Left ventricle myocardium inferior (tissue), 1 donor: ENCODE measurements around the gene GALK1. TPM values are rescaled to one million over a fixed set of nuclear protein-coding genes. Genes with fewer than 3 reads are reported as not detected.

Source experiments
- DNase-seq: peaks from one replicate; pipeline ENCODE4 v3.0.0-alpha.2; 2020
- H3K27ac ChIP-seq: fragments of 200-600 bp; replicated peaks from 2 replicates; pipeline ENCODE4 v1.8.0; 2021
- H3K27me3 ChIP-seq: fragments of 200-600 bp; 2 replicates; pipeline ENCODE4 v1.8.0; 2021; ENCODE audit warnings: low read depth
- H3K36me3 ChIP-seq: fragments of 200-600 bp; 2 replicates; pipeline ENCODE4 v1.8.0; 2021
- H3K4me1 ChIP-seq: fragments of 200-600 bp; 2 replicates; pipeline ENCODE4 v1.8.0; 2021
- H3K4me3 ChIP-seq: fragments of 200-600 bp; 2 replicates; pipeline ENCODE4 v1.8.0; 2021; ENCODE audit warnings: mild to moderate bottlenecking, moderate library complexity
- H3K9me3 ChIP-seq: fragments of 200-600 bp; replicated peaks from 2 replicates; pipeline ENCODE4 v1.8.0; 2021
- CTCF ChIP-seq: fragments of 200-600 bp; IDR thresholded peaks from 2 replicates; pipeline ENCODE4 v1.8.0; 2021; ENCODE audit warnings: antibody characterized with exemption, mild to moderate bottlenecking, borderline replicate concordance
- intact Hi-C: fragments of 100-400 bp; cut with micrococcal nuclease; formaldehyde crosslinking; loops from one replicate; pipeline ENCODE4 v1.11.0; 2022
- total RNA-seq: library from RNA; stranded (reverse); fragmentation: NEBNext Ultra II Directional; extraction: Animal tissue kit (Norgen Biotek cat#: 25700); gene quantifications from one replicate; pipeline ENCODE4 v1.2.1, GENCODE V29; 2021
- donor health status: DM: no; HTN: yes; CAD: no; lungs with severe emphysema.

Gene GALK1
- total RNA-seq, 1 donor from 2014 or later = 19.1 TPM

GRCh38 chr17:75739174-75739573 lies 25.8 kb downstream of the GALK1 start:
- Histone ChIP-seq H3K27me3 (no peaks in the 10 kb centered on the region), H3K36me3 (peaks cover 4% of the 10 kb centered on the region), H3K9me3 (no peaks in the 10 kb centered on the region), H3K27ac (no peak overlapping the region), H3K4me1 (no peaks in the 10 kb centered on the region), H3K4me3 (no peak overlapping the region)
- intact Hi-C loops = no loop called here
- no peak for DNase-seq
- TF ChIP-seq CTCF = no peak

- Histone ChIP-seq H3K27ac (no peak overlapping the region), H3K36me3 (peaks cover 4% of the 10 kb centered on the region), H3K9me3 (no peaks in the 10 kb centered on the region), H3K4me3 (no peak overlapping the region), H3K27me3 (no peaks in the 10 kb centered on the region), H3K4me1 (no peaks in the 10 kb centered on the region)
- DNase-seq = no peak
- intact Hi-C loops = no loop called here
- TF ChIP-seq CTCF = no peak
These were observed 26.7 kb downstream of the GALK1 start for GRCh38 chr17:75738218-75738802.

GRCh38 chr17:75737133-75737962 lies 27.6 kb downstream of the GALK1 start:
- Histone ChIP-seq H3K9me3 (no peaks in the 10 kb centered on the region), H3K4me1 (no peaks in the 10 kb centered on the region), H3K4me3 (no peak overlapping the region), H3K27ac (no peak overlapping the region), H3K27me3 (no peaks in the 10 kb centered on the region), H3K36me3 (peaks cover 4% of the 10 kb centered on the region)
- intact Hi-C loops = no loop called here
- DNase-seq = no peak
- TF ChIP-seq CTCF = no peak

GRCh38 chr17:75736173-75736835 lies 28.7 kb downstream of the GALK1 start:
- Histone ChIP-seq H3K4me1 (no peaks in the 10 kb centered on the region), H3K4me3 (no peak overlapping the region), H3K36me3 (peaks cover 4% of the 10 kb centered on the region), H3K27ac (no peak overlapping the region), H3K27me3 (no peaks in the 10 kb centered on the region), H3K9me3 (no peaks in the 10 kb centered on the region)
- no peak for DNase-seq
- no peak for TF ChIP-seq CTCF
- intact Hi-C loops = no loop called here

- intact Hi-C loops = no loop called here
These were observed 30.2 kb downstream of the GALK1 start for GRCh38 chr17:75734674-75735294.

More at GRCh38 chr17:75734674-75735294, 30.2 kb downstream of the GALK1 start:
- Histone ChIP-seq H3K4me1 (no peaks in the 10 kb centered on the region), H3K36me3 (peaks cover 4% of the 10 kb centered on the region), H3K9me3 (no peaks in the 10 kb centered on the region), H3K27me3 (no peaks in the 10 kb centered on the region), H3K4me3 (no peak overlapping the region), H3K27ac (no peak overlapping the region)
- no peak for TF ChIP-seq CTCF
- DNase-seq = no peak
